ENCODE measurements around the gene LRRC19.

The LRRC19 gene

DNA sequence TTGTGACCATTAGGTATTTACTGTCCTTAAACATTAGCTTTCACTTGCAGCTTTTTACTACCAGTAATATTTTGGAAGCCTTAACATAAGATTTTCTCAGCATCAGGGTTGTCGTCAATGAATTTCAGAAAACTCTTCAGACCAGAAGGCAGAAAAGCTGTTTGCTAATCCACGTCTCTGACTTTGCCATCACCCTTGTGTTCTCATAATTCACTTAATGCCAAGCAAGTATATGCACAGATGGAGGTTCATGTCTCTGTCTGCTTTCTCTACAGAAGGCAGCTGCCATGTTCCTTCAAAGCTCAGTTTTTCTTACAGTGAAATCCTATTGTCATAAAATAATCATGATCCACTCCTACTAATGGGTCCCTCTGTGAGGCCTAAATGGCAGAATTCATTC is 37.7 kb upstream of the LRRC19 start:
- DNase-seq (ENCODE audit: extremely low read depth, insufficient read length): no peak
- TF ChIP-seq, protein P1, sequence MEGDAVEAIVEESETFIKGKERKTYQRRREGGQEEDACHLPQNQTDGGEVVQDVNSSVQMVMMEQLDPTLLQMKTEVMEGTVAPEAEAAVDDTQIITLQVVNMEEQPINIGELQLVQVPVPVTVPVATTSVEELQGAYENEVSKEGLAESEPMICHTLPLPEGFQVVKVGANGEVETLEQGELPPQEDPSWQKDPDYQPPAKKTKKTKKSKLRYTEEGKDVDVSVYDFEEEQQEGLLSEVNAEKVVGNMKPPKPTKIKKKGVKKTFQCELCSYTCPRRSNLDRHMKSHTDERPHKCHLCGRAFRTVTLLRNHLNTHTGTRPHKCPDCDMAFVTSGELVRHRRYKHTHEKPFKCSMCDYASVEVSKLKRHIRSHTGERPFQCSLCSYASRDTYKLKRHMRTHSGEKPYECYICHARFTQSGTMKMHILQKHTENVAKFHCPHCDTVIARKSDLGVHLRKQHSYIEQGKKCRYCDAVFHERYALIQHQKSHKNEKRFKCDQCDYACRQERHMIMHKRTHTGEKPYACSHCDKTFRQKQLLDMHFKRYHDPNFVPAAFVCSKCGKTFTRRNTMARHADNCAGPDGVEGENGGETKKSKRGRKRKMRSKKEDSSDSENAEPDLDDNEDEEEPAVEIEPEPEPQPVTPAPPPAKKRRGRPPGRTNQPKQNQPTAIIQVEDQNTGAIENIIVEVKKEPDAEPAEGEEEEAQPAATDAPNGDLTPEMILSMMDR (IDR thresholded peaks at IDR 0.05; ENCODE audit: insufficient read depth, low read length, poor library complexity, severe bottlenecking): no peak
- Histone ChIP-seq H3K27me3 (replicated peaks; ENCODE audit: control insufficient read depth, insufficient read depth, low read length) (no peaks in the 10 kb centered on the region), H3K36me3 (ENCODE audit: control insufficient read depth, insufficient read depth, low read length) (no peaks in the 10 kb centered on the region), H3K4me3 (replicated peaks; ENCODE audit: low read depth, low read length) (no peak overlapping the region)

GRCh38 chr9:27042476-27042875 is 37.0 kb upstream of the LRRC19 start:
- Histone ChIP-seq H3K36me3 (ENCODE audit: control insufficient read depth, insufficient read depth, low read length) (no peaks in the 10 kb centered on the region), H3K4me3 (replicated peaks; ENCODE audit: low read depth, low read length) (no peak overlapping the region), H3K27me3 (replicated peaks; ENCODE audit: control insufficient read depth, insufficient read depth, low read length) (no peaks in the 10 kb centered on the region)
- TF ChIP-seq, protein P1 (IDR thresholded peaks at IDR 0.05; ENCODE audit: insufficient read depth, low read length, poor library complexity, severe bottlenecking): no peak
- DNase-seq (ENCODE audit: extremely low read depth, insufficient read length): no peak

- Histone ChIP-seq H3K27me3 (replicated peaks; ENCODE audit: control insufficient read depth, insufficient read depth, low read length) (no peaks in the 10 kb centered on the region), H3K4me3 (replicated peaks; ENCODE audit: low read depth, low read length) (no peak overlapping the region), H3K36me3 (ENCODE audit: control insufficient read depth, insufficient read depth, low read length) (no peaks in the 10 kb centered on the region)
- DNase-seq (ENCODE audit: extremely low read depth, insufficient read length): no peak
- TF ChIP-seq, protein P1 (IDR thresholded peaks at IDR 0.05; ENCODE audit: insufficient read depth, low read length, poor library complexity, severe bottlenecking): no peak
Measured at GRCh38 chr9:27041746-27042145, 36.3 kb upstream of the LRRC19 start.

DNA sequence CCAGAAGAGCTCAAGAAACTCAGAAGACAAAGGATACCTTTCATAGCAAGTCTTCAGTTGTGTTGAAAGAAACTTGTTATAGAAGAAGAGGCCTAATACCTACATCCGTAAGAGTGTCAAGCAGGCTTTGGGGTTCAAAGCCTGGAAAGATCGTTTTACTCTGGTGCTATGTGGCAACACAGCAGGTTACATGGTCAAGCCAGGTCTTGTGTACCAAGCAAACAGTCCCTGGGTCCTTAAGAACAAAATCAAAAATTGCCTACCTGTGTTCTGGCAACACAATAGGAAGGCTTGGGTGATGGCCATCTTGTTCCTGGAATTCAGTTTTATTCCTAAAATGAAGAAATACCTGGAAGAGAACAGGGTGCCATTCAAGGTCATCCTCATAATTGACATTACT is 32.0 kb upstream of the LRRC19 start:
- H3K4me3 ChIP-seq (replicated peaks; ENCODE audit: low read depth, low read length): no peak overlapping the region
- DNase-seq (ENCODE audit: extremely low read depth, insufficient read length): no peak
- TF ChIP-seq, protein P1 (IDR thresholded peaks at IDR 0.05; ENCODE audit: insufficient read depth, low read length, poor library complexity, severe bottlenecking): no peak
- H3K36me3 ChIP-seq (ENCODE audit: control insufficient read depth, insufficient read depth, low read length): no peaks in the 10 kb centered on the region
- no peaks in the 10 kb centered on the region for H3K27me3 ChIP-seq (replicated peaks; ENCODE audit: control insufficient read depth, insufficient read depth, low read length)

- Histone ChIP-seq H3K4me3 (replicated peaks; ENCODE audit: low read depth, low read length) (no peak overlapping the region), H3K27me3 (replicated peaks; ENCODE audit: control insufficient read depth, insufficient read depth, low read length) (no peaks in the 10 kb centered on the region), H3K36me3 (ENCODE audit: control insufficient read depth, insufficient read depth, low read length) (no peaks in the 10 kb centered on the region)
- DNase-seq (ENCODE audit: extremely low read depth, insufficient read length): peak; percentile 14
- TF ChIP-seq, protein P1 (IDR thresholded peaks at IDR 0.05; ENCODE audit: insufficient read depth, low read length, poor library complexity, severe bottlenecking): peak; percentile 68
Measured at GRCh38 chr9:27033815-27034403, 28.4 kb upstream of the LRRC19 start.

DNA sequence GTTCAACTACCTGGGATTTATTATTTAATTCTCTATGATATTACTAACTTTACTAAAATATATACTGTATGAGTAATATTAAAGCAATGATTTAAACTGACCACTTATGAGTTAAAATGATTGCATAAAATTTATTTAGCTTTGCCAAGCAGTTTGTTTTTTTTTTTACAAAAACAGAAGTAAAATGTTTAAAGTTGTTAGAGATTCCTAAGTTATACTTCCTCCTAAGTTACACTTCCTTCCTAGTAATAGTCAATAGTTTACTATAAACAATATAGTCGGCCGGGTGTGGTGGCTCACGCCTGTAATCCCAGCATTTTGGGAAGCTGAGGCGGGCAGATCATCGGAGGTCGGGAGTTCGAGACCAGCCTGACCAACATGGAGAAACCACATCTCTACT is 23.7 kb upstream of the LRRC19 start:
- Histone ChIP-seq H3K36me3 (ENCODE audit: control insufficient read depth, insufficient read depth, low read length) (no peaks in the 10 kb centered on the region), H3K27me3 (replicated peaks; ENCODE audit: control insufficient read depth, insufficient read depth, low read length) (no peaks in the 10 kb centered on the region), H3K4me3 (replicated peaks; ENCODE audit: low read depth, low read length) (no peak overlapping the region)
- TF ChIP-seq, protein P1 (IDR thresholded peaks at IDR 0.05; ENCODE audit: insufficient read depth, low read length, poor library complexity, severe bottlenecking): no peak
- DNase-seq (ENCODE audit: extremely low read depth, insufficient read length): no peak
